WTC11 (cell line): Measurements from ENCODE around the gene KNDC1. TPM values are rescaled to one million over a fixed set of nuclear protein-coding genes. Genes with fewer than 3 reads are reported as not detected.

Experiments
- ATAC-seq: fragments of 200-7000 bp; cut with Tn5 transposase; 2 replicates; pipeline ENCODE4 v1.10.0; 2021; ENCODE audit warnings: mild to moderate bottlenecking, moderate library complexity
- CTCF ChIA-PET: fragments of 300-600 bp; sonication (Branson Sonifier 250); formaldehyde crosslinking; loops from one replicate; lab custom pipeline; 2021; ENCODE audit warnings: antibody characterized with exemption; lab: Charles Lee
- POLR2A ChIA-PET: fragments of 350-600 bp; sonication (Branson Sonifier 250); formaldehyde crosslinking; loops from one replicate; lab custom pipeline; 2021; ENCODE audit warnings: antibody characterized with exemption; lab: Charles Lee
- DNase-seq: peaks from one replicate; pipeline ENCODE4 v3.0.0; 2021; ENCODE audit warnings: low spot score
- H3K27ac Mint-ChIP-seq: 2 replicates; pipeline ENCODE4 v1.8.0; 2021; ENCODE audit warnings: mixed read lengths
- H3K27me3 Mint-ChIP-seq: 2 replicates; pipeline ENCODE4 v1.8.0; 2021; ENCODE audit warnings: low read depth, mild to moderate bottlenecking, moderate library complexity, mixed read lengths
- H3K36me3 Mint-ChIP-seq: 2 replicates; pipeline ENCODE4 v1.8.0; 2021; ENCODE audit warnings: mixed read lengths
- H3K4me1 Mint-ChIP-seq: 2 replicates; pipeline ENCODE4 v1.8.0; 2022; ENCODE audit warnings: mixed read lengths
- H3K4me3 Mint-ChIP-seq: 2 replicates; pipeline ENCODE4 v1.8.0; 2021; ENCODE audit warnings: mild to moderate bottlenecking, moderate library complexity, mixed read lengths
- H3K9me3 Mint-ChIP-seq: 2 replicates; pipeline ENCODE4 v1.8.0; 2021; ENCODE audit warnings: mixed read lengths
- FOXJ3 ChIP-seq: sonication (generic); formaldehyde crosslinking; IDR thresholded peaks from 2 replicates; pipeline ENCODE4 v1.9.0; 2021; ENCODE audit warnings: missing genetic modification reagents, mild to moderate bottlenecking, borderline replicate concordance
- GRHL2 ChIP-seq: fragments of 250-450 bp; sonication (Bioruptor Pico); IDR thresholded peaks from 2 replicates; pipeline ENCODE4 v1.8.0; 2022; ENCODE audit warnings: mild to moderate bottlenecking, moderate library complexity; ENCODE audit not compliant: insufficient replicate concordance, severe bottlenecking
- JAZF1 ChIP-seq: fragments of 250-450 bp; sonication (Bioruptor Pico); IDR thresholded peaks from 2 replicates; pipeline ENCODE4 v1.9.0; 2021; ENCODE audit warnings: moderate library complexity, mild to moderate bottlenecking, inconsistent platforms
- JUN ChIP-seq: sonication (generic); formaldehyde crosslinking; IDR thresholded peaks from 2 replicates; pipeline ENCODE4 v1.8.0; 2023; ENCODE audit warnings: mild to moderate bottlenecking, missing genetic modification reagents
- PREB ChIP-seq: sonication (generic); formaldehyde crosslinking; IDR thresholded peaks from 2 replicates; pipeline ENCODE4 v1.8.1; 2022; ENCODE audit warnings: mild to moderate bottlenecking, missing genetic modification reagents, moderate library complexity, borderline replicate concordance
- SMAD4 ChIP-seq: sonication (generic); formaldehyde crosslinking; IDR thresholded peaks from 2 replicates; pipeline ENCODE4 v1.8.0; 2022; ENCODE audit warnings: mild to moderate bottlenecking, missing genetic modification reagents
- ZNF138 ChIP-seq: sonication (generic); formaldehyde crosslinking; conservative IDR thresholded peaks from 2 replicates; pipeline ENCODE4 v1.8.1; 2022; ENCODE audit warnings: mild to moderate bottlenecking, moderate library complexity, missing genetic modification reagents
- ZNF263 ChIP-seq: sonication (generic); formaldehyde crosslinking; IDR thresholded peaks from 2 replicates; pipeline ENCODE4 v1.8.1; 2022; ENCODE audit warnings: low read depth, mild to moderate bottlenecking, moderate library complexity, missing genetic modification reagents
- total RNA-seq: library from RNA; stranded (reverse); gene quantifications from 3 replicates; pipeline ENCODE4 v1.2.3, GENCODE V29; 2021
- TF ChIP-seq, protein P1 (sequence below): fragments of 250-450 bp; sonication (Bioruptor Pico); IDR thresholded peaks from 2 replicates; pipeline ENCODE4 v1.9.0; 2021; ENCODE audit warnings: moderate library complexity, mild to moderate bottlenecking, inconsistent platforms, borderline replicate concordance
- TF ChIP-seq, protein P2 (sequence below): sonication (generic); formaldehyde crosslinking; IDR thresholded peaks from 2 replicates; pipeline ENCODE4 v1.8.0; 2022; ENCODE audit warnings: mild to moderate bottlenecking, missing genetic modification reagents
- TF ChIP-seq, protein P3 (sequence below): sonication (generic); formaldehyde crosslinking; IDR thresholded peaks from 2 replicates; pipeline ENCODE4 v1.8.1; 2022; ENCODE audit warnings: mild to moderate bottlenecking, moderate library complexity, missing genetic modification reagents
- TF ChIP-seq, protein P4 (sequence below): sonication (generic); formaldehyde crosslinking; IDR thresholded peaks from 2 replicates; pipeline ENCODE4 v1.8.0; 2023; ENCODE audit warnings: missing genetic modification reagents, mild to moderate bottlenecking, borderline replicate concordance

KNDC1 gene
- total RNA-seq, 1 experiment from 2014 or later: 26.6 TPM

DNA sequence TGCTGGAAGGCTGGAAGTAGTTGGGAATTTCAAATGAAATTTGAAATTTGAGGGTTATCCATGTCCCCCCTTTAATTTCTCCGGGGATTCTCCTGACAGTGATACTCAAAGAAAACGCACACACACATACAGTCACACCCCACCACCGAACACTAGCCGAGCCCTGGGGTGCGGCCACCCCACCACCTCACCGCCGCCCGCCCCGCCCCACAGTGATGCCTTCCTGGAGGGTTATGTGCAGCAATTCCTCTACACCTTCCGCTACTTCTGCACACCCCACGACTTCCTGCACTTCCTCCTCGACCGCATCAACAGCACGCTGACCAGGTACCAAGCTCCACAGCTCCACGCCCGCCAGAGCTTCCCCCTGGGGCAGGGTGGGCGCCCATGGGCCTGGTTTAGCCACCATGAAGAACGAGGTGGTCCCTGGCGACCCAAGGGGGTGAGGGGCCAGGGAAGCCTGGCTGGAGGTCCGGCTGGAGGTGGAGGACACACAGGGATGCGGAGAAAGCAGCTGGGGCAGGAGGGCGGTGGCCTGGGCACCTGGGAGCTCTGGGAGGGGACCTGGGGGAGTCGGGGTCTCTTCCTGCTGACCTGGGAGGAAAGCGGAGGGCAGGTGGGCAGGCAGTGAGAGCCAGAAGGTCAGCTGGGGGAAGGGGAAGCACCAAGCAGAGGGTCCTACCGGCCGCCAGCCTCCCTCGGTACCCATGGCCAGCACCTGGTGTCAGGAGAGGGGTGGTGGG is 50.5 kb downstream of the KNDC1 start:
- POLR2A ChIA-PET: interaction anchor here (0.6 kb wide), 1 partner anchor 945 kb away, joined by 10 read pairs; no protein-coding TSS in a partner anchor
- Mint-ChIP-seq H3K4me3 (no peak overlapping the region), H3K27me3 (no peaks in the 10 kb centered on the region), H3K9me3 (no peaks in the 10 kb centered on the region), H3K4me1 (no peaks in the 10 kb centered on the region), H3K36me3 (peaks cover 5% of the 10 kb centered on the region), H3K27ac (no peak overlapping the region)
- CTCF ChIA-PET: interaction anchor here (0.7 to 1.2 kb wide), 4 partner anchors 14 to 86 kb away, joined by 3 to 4 read pairs (median 3); no protein-coding TSS in a partner anchor
- TF ChIP-seq, protein P1, sequence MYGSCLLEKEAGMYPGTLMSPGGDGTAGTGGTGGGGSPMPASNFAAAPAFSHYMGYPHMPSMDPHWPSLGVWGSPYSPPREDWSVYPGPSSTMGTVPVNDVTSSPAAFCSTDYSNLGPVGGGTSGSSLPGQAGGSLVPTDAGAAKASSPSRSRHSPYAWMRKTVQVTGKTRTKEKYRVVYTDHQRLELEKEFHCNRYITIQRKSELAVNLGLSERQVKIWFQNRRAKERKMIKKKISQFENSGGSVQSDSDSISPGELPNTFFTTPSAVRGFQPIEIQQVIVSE (CRISPR knock-in tag): no peak
- ATAC-seq (no peak), DNase-seq (no peak)

DNA sequence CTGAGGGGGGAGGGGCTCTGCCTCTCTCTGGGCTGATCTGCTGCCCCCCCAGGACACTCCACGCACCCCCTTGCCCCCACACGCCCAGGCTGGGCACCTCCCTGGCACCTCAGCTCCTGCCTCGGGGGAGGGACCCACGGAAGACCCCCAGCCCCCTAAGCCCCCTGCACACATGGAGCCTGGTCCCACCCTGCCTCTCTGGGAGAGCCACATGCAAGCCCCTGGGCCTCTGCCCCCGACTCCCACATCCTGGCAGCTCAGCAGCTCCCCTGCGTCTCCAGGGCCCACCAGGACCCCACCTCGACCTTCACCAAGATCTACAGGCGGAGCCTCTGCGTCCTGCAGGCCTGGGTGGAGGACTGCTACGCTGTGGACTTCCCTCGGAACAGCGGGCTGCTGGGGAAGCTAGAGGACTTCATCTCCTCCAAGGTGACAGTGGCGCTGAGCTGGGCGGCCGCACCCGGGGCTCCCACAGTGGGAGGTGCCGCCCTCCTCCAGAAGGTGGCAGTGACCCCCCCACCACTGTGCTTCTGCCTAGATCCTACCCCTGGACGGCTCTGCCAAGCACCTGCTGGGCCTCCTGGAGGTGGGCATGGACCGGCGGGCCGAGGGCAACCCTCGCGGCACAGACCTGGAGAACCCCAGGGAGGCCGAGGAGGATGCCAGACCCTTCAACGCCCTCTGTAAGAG is 51.3 kb downstream of the KNDC1 start:
- H3K4me1 Mint-ChIP-seq: no peaks in the 10 kb centered on the region
- ChIA-PET CTCF (interaction anchor here (1.0 to 1.2 kb wide), 2 partner anchors 15 to 68 kb away, joined by 3 read pairs; no protein-coding TSS in a partner anchor), POLR2A (no interaction called here)
- peaks cover 10% of the 10 kb centered on the region for H3K36me3 Mint-ChIP-seq
- H3K27ac Mint-ChIP-seq: no peak overlapping the region; the same call in 1 of the 2 replicates
- DNase-seq (no peak), ATAC-seq (no peak)
- H3K27me3 Mint-ChIP-seq: no peaks in the 10 kb centered on the region
- H3K9me3 Mint-ChIP-seq: no peaks in the 10 kb centered on the region
- no peak overlapping the region for H3K4me3 Mint-ChIP-seq
- TF ChIP-seq PREB (no peak), ZNF263 (CRISPR knock-in tag) (no peak), ZNF138 (CRISPR knock-in tag) (no peak), JAZF1 (CRISPR knock-in tag) (no peak), FOXJ3 (CRISPR knock-in tag) (no peak), SMAD4 (no peak), GRHL2 (no peak), JUN (CRISPR knock-in tag) (no peak)
- TF ChIP-seq, protein P2, sequence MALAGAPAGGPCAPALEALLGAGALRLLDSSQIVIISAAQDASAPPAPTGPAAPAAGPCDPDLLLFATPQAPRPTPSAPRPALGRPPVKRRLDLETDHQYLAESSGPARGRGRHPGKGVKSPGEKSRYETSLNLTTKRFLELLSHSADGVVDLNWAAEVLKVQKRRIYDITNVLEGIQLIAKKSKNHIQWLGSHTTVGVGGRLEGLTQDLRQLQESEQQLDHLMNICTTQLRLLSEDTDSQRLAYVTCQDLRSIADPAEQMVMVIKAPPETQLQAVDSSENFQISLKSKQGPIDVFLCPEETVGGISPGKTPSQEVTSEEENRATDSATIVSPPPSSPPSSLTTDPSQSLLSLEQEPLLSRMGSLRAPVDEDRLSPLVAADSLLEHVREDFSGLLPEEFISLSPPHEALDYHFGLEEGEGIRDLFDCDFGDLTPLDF: no peak
- TF ChIP-seq, protein P3, sequence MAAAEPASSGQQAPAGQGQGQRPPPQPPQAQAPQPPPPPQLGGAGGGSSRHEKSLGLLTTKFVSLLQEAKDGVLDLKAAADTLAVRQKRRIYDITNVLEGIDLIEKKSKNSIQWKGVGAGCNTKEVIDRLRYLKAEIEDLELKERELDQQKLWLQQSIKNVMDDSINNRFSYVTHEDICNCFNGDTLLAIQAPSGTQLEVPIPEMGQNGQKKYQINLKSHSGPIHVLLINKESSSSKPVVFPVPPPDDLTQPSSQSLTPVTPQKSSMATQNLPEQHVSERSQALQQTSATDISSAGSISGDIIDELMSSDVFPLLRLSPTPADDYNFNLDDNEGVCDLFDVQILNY (CRISPR knock-in tag): no peak
- TF ChIP-seq, protein P4, sequence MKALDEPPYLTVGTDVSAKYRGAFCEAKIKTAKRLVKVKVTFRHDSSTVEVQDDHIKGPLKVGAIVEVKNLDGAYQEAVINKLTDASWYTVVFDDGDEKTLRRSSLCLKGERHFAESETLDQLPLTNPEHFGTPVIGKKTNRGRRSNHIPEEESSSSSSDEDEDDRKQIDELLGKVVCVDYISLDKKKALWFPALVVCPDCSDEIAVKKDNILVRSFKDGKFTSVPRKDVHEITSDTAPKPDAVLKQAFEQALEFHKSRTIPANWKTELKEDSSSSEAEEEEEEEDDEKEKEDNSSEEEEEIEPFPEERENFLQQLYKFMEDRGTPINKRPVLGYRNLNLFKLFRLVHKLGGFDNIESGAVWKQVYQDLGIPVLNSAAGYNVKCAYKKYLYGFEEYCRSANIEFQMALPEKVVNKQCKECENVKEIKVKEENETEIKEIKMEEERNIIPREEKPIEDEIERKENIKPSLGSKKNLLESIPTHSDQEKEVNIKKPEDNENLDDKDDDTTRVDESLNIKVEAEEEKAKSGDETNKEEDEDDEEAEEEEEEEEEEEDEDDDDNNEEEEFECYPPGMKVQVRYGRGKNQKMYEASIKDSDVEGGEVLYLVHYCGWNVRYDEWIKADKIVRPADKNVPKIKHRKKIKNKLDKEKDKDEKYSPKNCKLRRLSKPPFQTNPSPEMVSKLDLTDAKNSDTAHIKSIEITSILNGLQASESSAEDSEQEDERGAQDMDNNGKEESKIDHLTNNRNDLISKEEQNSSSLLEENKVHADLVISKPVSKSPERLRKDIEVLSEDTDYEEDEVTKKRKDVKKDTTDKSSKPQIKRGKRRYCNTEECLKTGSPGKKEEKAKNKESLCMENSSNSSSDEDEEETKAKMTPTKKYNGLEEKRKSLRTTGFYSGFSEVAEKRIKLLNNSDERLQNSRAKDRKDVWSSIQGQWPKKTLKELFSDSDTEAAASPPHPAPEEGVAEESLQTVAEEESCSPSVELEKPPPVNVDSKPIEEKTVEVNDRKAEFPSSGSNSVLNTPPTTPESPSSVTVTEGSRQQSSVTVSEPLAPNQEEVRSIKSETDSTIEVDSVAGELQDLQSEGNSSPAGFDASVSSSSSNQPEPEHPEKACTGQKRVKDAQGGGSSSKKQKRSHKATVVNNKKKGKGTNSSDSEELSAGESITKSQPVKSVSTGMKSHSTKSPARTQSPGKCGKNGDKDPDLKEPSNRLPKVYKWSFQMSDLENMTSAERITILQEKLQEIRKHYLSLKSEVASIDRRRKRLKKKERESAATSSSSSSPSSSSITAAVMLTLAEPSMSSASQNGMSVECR (CRISPR knock-in tag): no peak
- TF ChIP-seq, protein P1 (CRISPR knock-in tag): no peak
